ENCODE results near the gene PEX10. TPM values are rescaled to one million over a fixed set of nuclear protein-coding genes. Genes with fewer than 3 reads are reported as not detected.

PEX10 gene
- total and polyA plus RNA-seq, 2 of the 8 experiments (the other 6 are each of a cell fraction or from before 2014, with no cell fraction given): 24.3 to 26.9 TPM

DNA sequence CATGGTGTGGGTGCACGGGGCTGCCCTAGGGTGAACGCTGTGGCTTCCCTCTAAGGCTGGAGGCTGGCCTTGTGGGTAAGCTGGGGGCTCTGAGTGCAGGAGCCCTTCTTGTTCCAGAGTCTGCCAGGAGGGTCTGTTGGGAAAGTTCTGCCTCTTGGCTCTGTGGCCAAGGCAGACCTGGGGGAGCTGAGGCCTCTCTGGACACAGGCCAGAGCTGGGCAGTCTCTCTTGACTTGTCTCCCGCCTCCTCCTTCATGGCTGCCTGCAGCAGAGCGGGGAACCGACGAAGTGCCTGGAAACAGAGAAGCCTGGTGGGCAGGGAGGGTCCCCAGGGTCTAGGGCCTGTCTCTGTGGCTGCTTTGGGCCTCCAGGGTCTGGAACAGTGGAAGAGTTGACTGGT is 30.3 kb upstream of the PEX10 start (continued):
- TF ChIP-seq, protein P1, sequence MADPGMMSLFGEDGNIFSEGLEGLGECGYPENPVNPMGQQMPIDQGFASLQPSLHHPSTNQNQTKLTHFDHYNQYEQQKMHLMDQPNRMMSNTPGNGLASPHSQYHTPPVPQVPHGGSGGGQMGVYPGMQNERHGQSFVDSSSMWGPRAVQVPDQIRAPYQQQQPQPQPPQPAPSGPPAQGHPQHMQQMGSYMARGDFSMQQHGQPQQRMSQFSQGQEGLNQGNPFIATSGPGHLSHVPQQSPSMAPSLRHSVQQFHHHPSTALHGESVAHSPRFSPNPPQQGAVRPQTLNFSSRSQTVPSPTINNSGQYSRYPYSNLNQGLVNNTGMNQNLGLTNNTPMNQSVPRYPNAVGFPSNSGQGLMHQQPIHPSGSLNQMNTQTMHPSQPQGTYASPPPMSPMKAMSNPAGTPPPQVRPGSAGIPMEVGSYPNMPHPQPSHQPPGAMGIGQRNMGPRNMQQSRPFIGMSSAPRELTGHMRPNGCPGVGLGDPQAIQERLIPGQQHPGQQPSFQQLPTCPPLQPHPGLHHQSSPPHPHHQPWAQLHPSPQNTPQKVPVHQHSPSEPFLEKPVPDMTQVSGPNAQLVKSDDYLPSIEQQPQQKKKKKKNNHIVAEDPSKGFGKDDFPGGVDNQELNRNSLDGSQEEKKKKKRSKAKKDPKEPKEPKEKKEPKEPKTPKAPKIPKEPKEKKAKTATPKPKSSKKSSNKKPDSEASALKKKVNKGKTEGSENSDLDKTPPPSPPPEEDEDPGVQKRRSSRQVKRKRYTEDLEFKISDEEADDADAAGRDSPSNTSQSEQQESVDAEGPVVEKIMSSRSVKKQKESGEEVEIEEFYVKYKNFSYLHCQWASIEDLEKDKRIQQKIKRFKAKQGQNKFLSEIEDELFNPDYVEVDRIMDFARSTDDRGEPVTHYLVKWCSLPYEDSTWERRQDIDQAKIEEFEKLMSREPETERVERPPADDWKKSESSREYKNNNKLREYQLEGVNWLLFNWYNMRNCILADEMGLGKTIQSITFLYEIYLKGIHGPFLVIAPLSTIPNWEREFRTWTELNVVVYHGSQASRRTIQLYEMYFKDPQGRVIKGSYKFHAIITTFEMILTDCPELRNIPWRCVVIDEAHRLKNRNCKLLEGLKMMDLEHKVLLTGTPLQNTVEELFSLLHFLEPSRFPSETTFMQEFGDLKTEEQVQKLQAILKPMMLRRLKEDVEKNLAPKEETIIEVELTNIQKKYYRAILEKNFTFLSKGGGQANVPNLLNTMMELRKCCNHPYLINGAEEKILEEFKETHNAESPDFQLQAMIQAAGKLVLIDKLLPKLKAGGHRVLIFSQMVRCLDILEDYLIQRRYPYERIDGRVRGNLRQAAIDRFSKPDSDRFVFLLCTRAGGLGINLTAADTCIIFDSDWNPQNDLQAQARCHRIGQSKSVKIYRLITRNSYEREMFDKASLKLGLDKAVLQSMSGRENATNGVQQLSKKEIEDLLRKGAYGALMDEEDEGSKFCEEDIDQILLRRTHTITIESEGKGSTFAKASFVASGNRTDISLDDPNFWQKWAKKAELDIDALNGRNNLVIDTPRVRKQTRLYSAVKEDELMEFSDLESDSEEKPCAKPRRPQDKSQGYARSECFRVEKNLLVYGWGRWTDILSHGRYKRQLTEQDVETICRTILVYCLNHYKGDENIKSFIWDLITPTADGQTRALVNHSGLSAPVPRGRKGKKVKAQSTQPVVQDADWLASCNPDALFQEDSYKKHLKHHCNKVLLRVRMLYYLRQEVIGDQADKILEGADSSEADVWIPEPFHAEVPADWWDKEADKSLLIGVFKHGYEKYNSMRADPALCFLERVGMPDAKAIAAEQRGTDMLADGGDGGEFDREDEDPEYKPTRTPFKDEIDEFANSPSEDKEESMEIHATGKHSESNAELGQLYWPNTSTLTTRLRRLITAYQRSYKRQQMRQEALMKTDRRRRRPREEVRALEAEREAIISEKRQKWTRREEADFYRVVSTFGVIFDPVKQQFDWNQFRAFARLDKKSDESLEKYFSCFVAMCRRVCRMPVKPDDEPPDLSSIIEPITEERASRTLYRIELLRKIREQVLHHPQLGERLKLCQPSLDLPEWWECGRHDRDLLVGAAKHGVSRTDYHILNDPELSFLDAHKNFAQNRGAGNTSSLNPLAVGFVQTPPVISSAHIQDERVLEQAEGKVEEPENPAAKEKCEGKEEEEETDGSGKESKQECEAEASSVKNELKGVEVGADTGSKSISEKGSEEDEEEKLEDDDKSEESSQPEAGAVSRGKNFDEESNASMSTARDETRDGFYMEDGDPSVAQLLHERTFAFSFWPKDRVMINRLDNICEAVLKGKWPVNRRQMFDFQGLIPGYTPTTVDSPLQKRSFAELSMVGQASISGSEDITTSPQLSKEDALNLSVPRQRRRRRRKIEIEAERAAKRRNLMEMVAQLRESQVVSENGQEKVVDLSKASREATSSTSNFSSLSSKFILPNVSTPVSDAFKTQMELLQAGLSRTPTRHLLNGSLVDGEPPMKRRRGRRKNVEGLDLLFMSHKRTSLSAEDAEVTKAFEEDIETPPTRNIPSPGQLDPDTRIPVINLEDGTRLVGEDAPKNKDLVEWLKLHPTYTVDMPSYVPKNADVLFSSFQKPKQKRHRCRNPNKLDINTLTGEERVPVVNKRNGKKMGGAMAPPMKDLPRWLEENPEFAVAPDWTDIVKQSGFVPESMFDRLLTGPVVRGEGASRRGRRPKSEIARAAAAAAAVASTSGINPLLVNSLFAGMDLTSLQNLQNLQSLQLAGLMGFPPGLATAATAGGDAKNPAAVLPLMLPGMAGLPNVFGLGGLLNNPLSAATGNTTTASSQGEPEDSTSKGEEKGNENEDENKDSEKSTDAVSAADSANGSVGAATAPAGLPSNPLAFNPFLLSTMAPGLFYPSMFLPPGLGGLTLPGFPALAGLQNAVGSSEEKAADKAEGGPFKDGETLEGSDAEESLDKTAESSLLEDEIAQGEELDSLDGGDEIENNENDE (IDR thresholded peaks at IDR 0.05; ENCODE audit: insufficient replicate concordance, low read length): no peak
- TF ChIP-seq KDM1A (IDR thresholded peaks at IDR 0.05; ENCODE audit: borderline replicate concordance, low read length): no peak
- TF ChIP-seq EGR1 (IDR thresholded peaks at IDR 0.05; ENCODE audit: borderline replicate concordance, low read depth, low read length): no peak
- TF ChIP-seq RXRA (IDR thresholded peaks at IDR 0.05; ENCODE audit: insufficient read depth, low read depth, low read length): no peak
- no peak for TF ChIP-seq FOSL1 (IDR thresholded peaks at IDR 0.05; ENCODE audit: insufficient read depth, low read depth, low read length)

Measured in H1 (cell line).